GM06990 (cell line): ENCODE data around the gene ITGB1.

Experiments
- DNase-seq: peaks from one replicate; pipeline ENCODE4 v3.0.0-alpha.2; 2011; ENCODE audit not compliant: insufficient read length; ENCODE audit errors: extremely low read depth
- H3K27me3 ChIP-seq: replicated peaks from 2 replicates; pipeline ENCODE4 v1.6.0; 2011; ENCODE audit warnings: low read length; ENCODE audit not compliant: control insufficient read depth, insufficient read depth
- H3K36me3 ChIP-seq: 2 replicates; pipeline ENCODE4 v1.5.1; 2011; ENCODE audit warnings: low read length; ENCODE audit not compliant: control insufficient read depth, insufficient read depth
- H3K4me3 ChIP-seq: replicated peaks from 2 replicates; pipeline ENCODE4 v1.5.1; 2011; ENCODE audit warnings: low read depth, mild to moderate bottlenecking, control low read depth, low read length
- CTCF ChIP-seq: IDR thresholded peaks from 2 replicates; pipeline ENCODE4 v1.5.1; 2011; ENCODE audit warnings: low read length, control low read depth, mild to moderate bottlenecking, inconsistent platforms; ENCODE audit not compliant: insufficient read depth, poor library complexity, severe bottlenecking

ITGB1 gene

GRCh38 chr10:32865170-32865569 is 92.9 kb downstream of the ITGB1 start:
- Histone ChIP-seq H3K36me3 (no peaks in the 10 kb centered on the region), H3K4me3 (no peak overlapping the region), H3K27me3 (no peaks in the 10 kb centered on the region)
- no peak for TF ChIP-seq CTCF
- no peak for DNase-seq

GRCh38 chr10:32854435-32854834 is 103.6 kb downstream of the ITGB1 start:
- no peak for DNase-seq
- Histone ChIP-seq H3K36me3 (no peaks in the 10 kb centered on the region), H3K4me3 (no peak overlapping the region), H3K27me3 (no peaks in the 10 kb centered on the region)
- no peak for TF ChIP-seq CTCF

GRCh38 chr10:32851301-32851700 is 106.7 kb downstream of the ITGB1 start:
- Histone ChIP-seq H3K27me3 (no peaks in the 10 kb centered on the region), H3K36me3 (no peaks in the 10 kb centered on the region), H3K4me3 (no peak overlapping the region)
- no peak for TF ChIP-seq CTCF
- DNase-seq: no peak
